GM12878 (cell line): Measurements from ENCODE around the gene GABBR1. TPM values are rescaled to one million over a fixed set of nuclear protein-coding genes. Genes with fewer than 3 reads are reported as not detected.

Experiments
- BACH1 ChIP-seq: fragments of 450-650 bp; IDR thresholded peaks from 2 replicates; pipeline ENCODE4 v1.6.1; 2017; ENCODE audit warnings: mild to moderate bottlenecking, borderline replicate concordance
- BRCA1 ChIP-seq: IDR thresholded peaks from 2 replicates; pipeline ENCODE4 v1.6.1; 2011; ENCODE audit warnings: low read depth, low read length, improper control_type of control experiment
- CREM ChIP-seq: IDR thresholded peaks from 2 replicates; pipeline ENCODE4 v1.6.1; 2014; ENCODE audit warnings: antibody characterized with exemption, low read depth
- EGR1 ChIP-seq, 2 experiments: IDR thresholded peaks; 1 replicate in 1 of 2; 2 replicates in 1 of 2; pipeline ENCODE4 v1.6.1; 2011 to 2012; ENCODE audit warnings: low read depth in 2 of 2, low read length in 2 of 2, borderline replicate concordance in 1 of 2, mild to moderate bottlenecking in 1 of 2, moderate library complexity in 1 of 2
- JUND ChIP-seq: IDR thresholded peaks from 2 replicates; pipeline ENCODE4 v1.6.1; 2012; ENCODE audit warnings: low read depth, mild to moderate bottlenecking, low read length, improper control_type of control experiment, moderate library complexity
- MXI1 ChIP-seq: fragments of 150-350 bp; IDR thresholded peaks from 2 replicates; pipeline ENCODE4 v1.6.1; 2011; ENCODE audit warnings: low read depth, mild to moderate bottlenecking, inconsistent platforms, low read length, improper control_type of control experiment
- ZNF207 ChIP-seq: fragments of 450-650 bp; IDR thresholded peaks from 2 replicates; pipeline ENCODE4 v1.6.1; 2014; ENCODE audit warnings: antibody characterized with exemption, mild to moderate bottlenecking, borderline replicate concordance
- polyA plus RNA-seq, 11 experiments: library from polyadenylated mRNA; depleted of rRNA in 4 of 11; unstranded in 6 of 11; stranded (reverse) in 5 of 11; fragments of >200 nt; fragmentation: Nextera tagmentation in 4 of 11; fragmentation: Illumina TruSeq in 1 of 11; extraction: Ambion mirVana in 4 of 11; extraction: Trizol in 1 of 11; gene quantifications; 1 replicate in 1 of 11; 2 replicates in 10 of 11; pipeline versions ENCODE4 v1.2.1 to v1.2.3, GENCODE V29; 2011 to 2016; ENCODE audit warnings: inconsistent platforms in 2 of 11, missing spikeins in 2 of 11, low read depth in 1 of 11
- total RNA-seq, 4 experiments: library from RNA; depleted of rRNA in 3 of 4; stranded (reverse); fragments of >200 nt in 3 of 4; fragmentation: Illumina TruSeq in 1 of 4; extraction: Trizol in 1 of 4; gene quantifications; 2 replicates each; pipeline versions ENCODE4 v1.2.1 to v1.2.3, GENCODE V29; 2013 to 2021
- TF ChIP-seq, protein P1 (sequence below), 3 experiments: IDR thresholded peaks in 2 of 3; conservative IDR thresholded peaks in 1 of 3; 2 replicates each; pipeline ENCODE4 v1.5.1; 2011; ENCODE audit warnings: low read depth in 3 of 3, low read length in 3 of 3, mild to moderate bottlenecking in 3 of 3, control low read depth in 2 of 3, moderate library complexity in 2 of 3, inconsistent platforms in 1 of 3, mixed read lengths in 1 of 3; ENCODE audit not compliant: control insufficient read depth in 2 of 3, insufficient read depth in 1 of 3; ENCODE audit errors: extremely low read depth in 1 of 3
- TF ChIP-seq, protein P2 (sequence below): fragments of 450-650 bp; IDR thresholded peaks from 2 replicates; pipeline ENCODE4 v1.6.1; 2016; ENCODE audit warnings: mild to moderate bottlenecking

Gene GABBR1
- total and polyA plus RNA-seq, 10 of the 15 experiments (the other 5 are each of a cell fraction or from before 2014, with no cell fraction given) = 0.11 to 5.2 (median 1.0) TPM

GRCh38 chr6:29666826-29667130 lies 33.8 kb upstream of the GABBR1 start (continued):
- TF ChIP-seq JUND = no peak
- no peak for TF ChIP-seq BRCA1
- TF ChIP-seq, protein P1, sequence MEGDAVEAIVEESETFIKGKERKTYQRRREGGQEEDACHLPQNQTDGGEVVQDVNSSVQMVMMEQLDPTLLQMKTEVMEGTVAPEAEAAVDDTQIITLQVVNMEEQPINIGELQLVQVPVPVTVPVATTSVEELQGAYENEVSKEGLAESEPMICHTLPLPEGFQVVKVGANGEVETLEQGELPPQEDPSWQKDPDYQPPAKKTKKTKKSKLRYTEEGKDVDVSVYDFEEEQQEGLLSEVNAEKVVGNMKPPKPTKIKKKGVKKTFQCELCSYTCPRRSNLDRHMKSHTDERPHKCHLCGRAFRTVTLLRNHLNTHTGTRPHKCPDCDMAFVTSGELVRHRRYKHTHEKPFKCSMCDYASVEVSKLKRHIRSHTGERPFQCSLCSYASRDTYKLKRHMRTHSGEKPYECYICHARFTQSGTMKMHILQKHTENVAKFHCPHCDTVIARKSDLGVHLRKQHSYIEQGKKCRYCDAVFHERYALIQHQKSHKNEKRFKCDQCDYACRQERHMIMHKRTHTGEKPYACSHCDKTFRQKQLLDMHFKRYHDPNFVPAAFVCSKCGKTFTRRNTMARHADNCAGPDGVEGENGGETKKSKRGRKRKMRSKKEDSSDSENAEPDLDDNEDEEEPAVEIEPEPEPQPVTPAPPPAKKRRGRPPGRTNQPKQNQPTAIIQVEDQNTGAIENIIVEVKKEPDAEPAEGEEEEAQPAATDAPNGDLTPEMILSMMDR (IDR thresholded peaks at IDR 0.05 in 2 of 3, conservative IDR thresholded peaks at IDR 0.05 in 1 of 3; ENCODE audit: control insufficient read depth in 2 of 3, extremely low read depth in 1 of 3, insufficient read depth in 1 of 3, low read depth in 3 of 3, low read length in 3 of 3) = no peak
- TF ChIP-seq EGR1 (IDR thresholded peaks at IDR 0.05; ENCODE audit: borderline replicate concordance in 1 of 2, low read depth in 2 of 2, low read length in 2 of 2) = no peak
- no peak for TF ChIP-seq MXI1
- TF ChIP-seq, protein P2, sequence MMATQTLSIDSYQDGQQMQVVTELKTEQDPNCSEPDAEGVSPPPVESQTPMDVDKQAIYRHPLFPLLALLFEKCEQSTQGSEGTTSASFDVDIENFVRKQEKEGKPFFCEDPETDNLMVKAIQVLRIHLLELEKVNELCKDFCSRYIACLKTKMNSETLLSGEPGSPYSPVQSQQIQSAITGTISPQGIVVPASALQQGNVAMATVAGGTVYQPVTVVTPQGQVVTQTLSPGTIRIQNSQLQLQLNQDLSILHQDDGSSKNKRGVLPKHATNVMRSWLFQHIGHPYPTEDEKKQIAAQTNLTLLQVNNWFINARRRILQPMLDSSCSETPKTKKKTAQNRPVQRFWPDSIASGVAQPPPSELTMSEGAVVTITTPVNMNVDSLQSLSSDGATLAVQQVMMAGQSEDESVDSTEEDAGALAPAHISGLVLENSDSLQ = no peak
- no peak for TF ChIP-seq BACH1
- no peak for TF ChIP-seq ZNF207
- TF ChIP-seq CREM = no peak
